RWPE1 (cell line): ENCODE measurements around the gene PTPN14.

Source experiments
- CTCF ChIA-PET: fragments of 350-600 bp; sonication (Branson Sonifier 250); formaldehyde crosslinking; extraction: SDS; loops from one replicate; lab custom pipeline; 2021; lab: Yijun Ruan, JAX
- POLR2A ChIA-PET: fragments of 400-600 bp; formaldehyde crosslinking; extraction: SDS; loops from one replicate; lab custom pipeline; 2020; ENCODE audit warnings: antibody characterized with exemption; ENCODE audit not compliant: low non-redundant PET; lab: Yijun Ruan, JAX
- DNase-seq: peaks from one replicate; pipeline ENCODE4 v3.0.0; 2012; ENCODE audit warnings: low spot score
- H3K27ac ChIP-seq: fragments of 450-650 bp; 2 replicates; pipeline ENCODE4 v1.5.1; 2017
- CTCF ChIP-seq: fragments of 450-650 bp; conservative IDR thresholded peaks from 2 replicates; pipeline ENCODE4 v1.5.1; 2017; ENCODE audit warnings: low read depth, mild to moderate bottlenecking

The PTPN14 gene

DNA sequence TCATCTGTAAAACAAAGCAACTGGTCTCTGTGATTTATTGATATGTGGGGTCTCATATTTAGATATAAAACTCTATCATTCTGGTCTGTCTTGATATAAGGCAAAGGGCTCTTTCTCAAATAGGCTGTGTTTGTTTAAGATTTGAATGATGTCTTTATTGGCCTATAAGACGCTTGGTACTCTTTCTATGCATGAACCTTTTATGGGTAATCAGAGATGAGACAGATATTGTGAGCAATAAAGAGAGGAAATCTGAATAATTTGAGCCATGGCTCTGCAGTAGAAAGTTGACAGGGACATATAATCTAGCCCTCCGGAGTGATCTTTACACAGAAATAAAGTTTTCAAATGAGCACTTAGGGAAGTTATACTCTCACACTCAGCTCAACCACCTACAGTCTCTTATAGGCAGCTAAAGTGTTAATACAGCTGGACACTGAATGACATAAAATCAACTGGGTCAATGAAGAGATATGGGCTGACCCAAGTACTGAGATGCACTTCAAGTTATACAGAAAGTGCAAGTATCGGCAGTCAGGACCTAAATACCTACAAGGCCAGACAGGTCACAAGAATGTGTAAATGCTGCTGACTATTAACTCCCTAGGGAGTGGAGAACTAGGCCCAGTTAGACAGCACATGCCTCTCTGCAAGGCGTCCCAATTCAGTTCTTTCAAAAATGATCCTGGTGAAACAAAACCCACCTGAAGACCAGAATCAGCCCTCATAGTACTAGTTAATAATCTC, 111.0 kb downstream of the PTPN14 start:
- ChIA-PET CTCF (interaction anchor here (1.6 kb wide), 1 partner anchor 111 kb away, joined by 5 read pairs; the partner anchor contains the start of gene PTPN14), POLR2A (no interaction called here)
- no peak for TF ChIP-seq CTCF
- peak; percentile 54 for DNase-seq
- peak overlapping the region; percentile 27 for H3K27ac ChIP-seq

GRCh38 chr1:214439352-214440119, 111.9 kb downstream of the PTPN14 start:
- POLR2A ChIA-PET = interaction anchor here (0.6 to 0.7 kb wide), 2 partner anchors 20 to 109 kb away, joined by 3 to 4 read pairs; no protein-coding TSS in a partner anchor
- DNase-seq = peak; percentile 92
- CTCF ChIA-PET = interaction anchor here (1.6 kb wide), 1 partner anchor 112 kb away, joined by 5 read pairs; the partner anchor contains the start of gene PTPN14
- TF ChIP-seq CTCF = no peak
- peak overlapping the region; percentile 27 for H3K27ac ChIP-seq

GRCh38 chr1:214438530-214438929, 112.9 kb downstream of the PTPN14 start:
- H3K27ac ChIP-seq = peak overlapping the region; percentile 75
- no peak for TF ChIP-seq CTCF
- CTCF ChIA-PET = interaction anchor here (0.6 to 1.6 kb wide), 2 partner anchors 113 to 154 kb away, joined by 5 to 7 read pairs; partner anchors contain the start of gene PTPN14
- POLR2A ChIA-PET = no interaction called here
- DNase-seq = no peak

- TF ChIP-seq CTCF = no peak
- H3K27ac ChIP-seq = peak overlapping the region; percentile 75
- no peak for DNase-seq
- ChIA-PET POLR2A (no interaction called here), CTCF (no interaction called here)
Measured at GRCh38 chr1:214438075-214438474, 113.3 kb downstream of the PTPN14 start.

- POLR2A ChIA-PET = no interaction called here
- CTCF ChIA-PET = interaction anchor here (0.6 kb wide), 1 partner anchor 502 kb away, joined by 3 read pairs; no protein-coding TSS in a partner anchor
- H3K27ac ChIP-seq = no peak overlapping the region
- TF ChIP-seq CTCF = no peak
- no peak for DNase-seq
Measured at GRCh38 chr1:214435867-214436266, 115.5 kb downstream of the PTPN14 start.

DNA sequence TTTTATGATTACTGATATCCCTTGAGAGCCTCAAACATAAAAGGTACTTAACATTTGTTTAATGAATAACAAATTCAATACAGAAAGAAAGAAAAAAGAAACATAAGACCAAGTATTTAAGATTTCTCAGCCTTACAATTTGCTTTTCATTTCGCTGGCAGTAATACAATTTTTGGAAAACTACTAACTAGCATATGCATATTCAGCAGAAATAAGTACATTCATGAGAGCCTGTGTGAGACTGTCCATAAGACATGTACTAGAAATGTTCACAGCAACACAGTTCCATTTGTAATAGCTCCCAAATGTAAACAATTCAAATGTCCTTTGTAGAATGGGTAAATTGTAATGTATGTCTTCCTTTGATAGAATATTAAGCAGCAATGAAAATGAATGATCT, 119.2 kb downstream of the PTPN14 start:
- no peak for TF ChIP-seq CTCF
- ChIA-PET CTCF (interaction anchor here (1.2 kb wide), 1 partner anchor 153 kb away, joined by 3 read pairs; no protein-coding TSS in a partner anchor), POLR2A (no interaction called here)
- H3K27ac ChIP-seq = no peak overlapping the region
- no peak for DNase-seq
